HG03108 (cell line): Measurements from ENCODE around the gene TGFBR3.
"Not testable (repeated sequence)": the region's sequence is repeated elsewhere in the genome, so short reads cannot be mapped to it uniquely, and the experiment has no call there.

Source experiments
- ATAC-seq: cut with Tn5 transposase; IDR thresholded peaks from one replicate; pipeline ENCODE4 v1.9.1; 2021; ENCODE audit warnings: moderate library complexity; ENCODE audit not compliant: unreplicated experiment

TGFBR3 gene

GRCh38 chr1:91697861-91698260, 188.1 kb downstream of the TGFBR3 start:
- no peak for ATAC-seq

GRCh38 chr1:91697416-91697815, 188.5 kb downstream of the TGFBR3 start:
- ATAC-seq = peak; percentile 79

GRCh38 chr1:91696321-91696720, 189.6 kb downstream of the TGFBR3 start:
- ATAC-seq = no peak

GRCh38 chr1:91693557-91693956, 192.4 kb downstream of the TGFBR3 start:
- no peak for ATAC-seq

GRCh38 chr1:91691525-91691924, 194.4 kb downstream of the TGFBR3 start:
- ATAC-seq = no peak

- ATAC-seq = no peak
These were observed 196.1 kb downstream of the TGFBR3 start for GRCh38 chr1:91689641-91690481.

GRCh38 chr1:91687452-91687851, 198.5 kb downstream of the TGFBR3 start:
- ATAC-seq = no peak

GRCh38 chr1:91685994-91686393, 200.0 kb downstream of the TGFBR3 start:
- no peak for ATAC-seq

GRCh38 chr1:91684481-91685196, 201.3 kb downstream of the TGFBR3 start:
- ATAC-seq = no peak

GRCh38 chr1:91683598-91683951, 202.4 kb downstream of the TGFBR3 start:
- ATAC-seq = no peak

GRCh38 chr1:91682882-91683597, 202.9 kb downstream of the TGFBR3 start:
- ATAC-seq = no peak

GRCh38 chr1:91680556-91681155, 205.3 kb downstream of the TGFBR3 start:
- ATAC-seq = no peak

GRCh38 chr1:91679446-91679845, 206.5 kb downstream of the TGFBR3 start:
- no peak for ATAC-seq

- ATAC-seq = no peak
These were observed 209.9 kb downstream of the TGFBR3 start for GRCh38 chr1:91676030-91676429.

- ATAC-seq = no peak
These were observed 211.8 kb downstream of the TGFBR3 start for GRCh38 chr1:91674107-91674506.

GRCh38 chr1:91673613-91674012, 212.3 kb downstream of the TGFBR3 start:
- no peak for ATAC-seq

- ATAC-seq = no peak
These were observed 213.3 kb downstream of the TGFBR3 start for GRCh38 chr1:91672601-91673161.

- no peak for ATAC-seq
These were observed 215.2 kb downstream of the TGFBR3 start for GRCh38 chr1:91670781-91671180.

- ATAC-seq = no peak
These were observed 216.2 kb downstream of the TGFBR3 start for GRCh38 chr1:91669584-91670350.

- not testable (repeated sequence) for ATAC-seq
These were observed 219.3 kb downstream of the TGFBR3 start for GRCh38 chr1:91666651-91667050.
